GM10847 (cell line): ENCODE data around the gene AKAP13.

ENCODE experiments used
- POLR2A ChIP-seq: IDR thresholded peaks from 2 replicates; pipeline ENCODE4 v1.6.1; 2011; ENCODE audit not compliant: insufficient read length; ENCODE audit errors: extremely low read depth

Gene AKAP13

DNA sequence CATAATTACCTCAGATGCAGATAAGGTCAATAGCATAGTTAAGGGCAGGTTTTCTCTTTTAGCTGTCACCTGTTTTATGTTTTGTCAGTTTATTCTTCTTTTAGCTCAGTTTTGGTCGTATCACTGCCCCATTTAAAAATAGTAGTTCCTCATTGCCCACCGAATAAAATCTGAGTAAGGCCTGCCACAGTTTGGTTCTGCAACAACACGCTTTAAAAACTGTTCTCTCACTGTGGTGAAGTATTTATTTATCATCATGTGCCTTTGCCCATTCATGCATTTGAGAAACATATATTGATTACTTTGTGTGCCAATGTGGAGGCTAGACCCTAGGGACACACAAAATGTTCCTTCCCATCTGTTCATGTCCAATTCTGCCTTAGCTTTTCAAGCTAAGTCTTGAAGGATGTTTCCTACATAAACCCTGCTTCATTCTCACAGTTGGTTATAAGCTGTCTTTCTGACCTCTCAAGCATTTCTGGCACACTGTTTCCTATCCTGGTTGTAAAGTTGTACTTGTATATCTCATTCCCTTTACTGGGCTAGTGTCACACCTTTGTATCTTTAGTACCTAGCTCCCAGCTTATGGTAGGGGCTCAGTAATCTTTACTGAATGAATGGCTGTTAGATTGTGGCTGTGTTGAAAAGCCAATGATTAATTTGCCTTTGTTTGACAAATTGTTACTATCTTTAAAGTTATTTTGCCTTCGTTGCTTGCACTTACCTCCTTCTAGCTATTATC, 23.9 kb downstream of the AKAP13 start:
- no peak for TF ChIP-seq POLR2A

DNA sequence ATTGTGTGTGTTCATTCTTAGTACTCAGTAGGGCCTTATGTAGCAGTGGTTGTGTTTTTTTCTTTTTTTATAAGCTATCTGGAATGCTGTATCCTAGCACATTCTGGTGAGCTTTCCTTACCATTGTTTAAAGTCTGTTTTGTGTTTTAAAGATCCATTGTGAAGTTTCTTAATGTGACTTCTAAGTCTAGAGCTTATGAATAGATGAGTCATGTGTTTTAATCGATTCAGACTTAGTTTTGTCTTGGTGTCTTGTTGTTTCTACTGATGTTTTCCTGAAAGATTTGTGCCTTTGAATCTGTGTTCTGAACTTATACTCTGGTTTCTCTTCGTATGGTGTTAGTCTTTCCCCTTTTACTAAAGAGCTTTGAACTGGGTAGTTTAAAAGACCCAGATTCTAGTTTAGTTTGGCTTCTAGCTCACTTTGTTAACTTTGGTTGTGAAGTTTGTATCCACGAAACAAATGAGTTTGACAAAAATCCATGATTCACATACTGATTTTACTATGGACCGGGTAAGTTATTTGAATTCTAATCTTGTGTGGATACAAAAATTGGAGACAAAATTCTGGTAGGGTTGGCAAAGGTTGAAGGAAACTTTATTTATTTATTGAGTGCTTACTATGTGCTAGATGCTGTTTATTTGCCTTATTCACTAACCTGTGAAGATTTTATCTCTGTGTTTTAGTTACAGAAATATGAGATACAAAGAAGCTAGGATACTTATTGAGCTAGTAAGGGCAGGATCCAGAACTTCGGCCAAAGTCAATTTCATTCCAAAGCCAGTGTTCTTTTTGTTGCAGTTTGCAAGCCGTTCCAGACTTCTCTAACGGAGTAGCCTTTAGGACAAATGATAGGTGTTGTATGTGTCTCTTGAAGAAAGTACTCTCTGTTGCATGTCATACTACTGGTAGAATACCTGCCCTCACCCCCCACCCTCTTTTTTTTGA, 24.8 kb downstream of the AKAP13 start:
- no peak for TF ChIP-seq POLR2A

- TF ChIP-seq POLR2A = no peak
Measured at GRCh38 chr15:85406916-85407315, 26.5 kb downstream of the AKAP13 start.

GRCh38 chr15:85407421-85408269, 27.2 kb downstream of the AKAP13 start:
- no peak for TF ChIP-seq POLR2A

DNA sequence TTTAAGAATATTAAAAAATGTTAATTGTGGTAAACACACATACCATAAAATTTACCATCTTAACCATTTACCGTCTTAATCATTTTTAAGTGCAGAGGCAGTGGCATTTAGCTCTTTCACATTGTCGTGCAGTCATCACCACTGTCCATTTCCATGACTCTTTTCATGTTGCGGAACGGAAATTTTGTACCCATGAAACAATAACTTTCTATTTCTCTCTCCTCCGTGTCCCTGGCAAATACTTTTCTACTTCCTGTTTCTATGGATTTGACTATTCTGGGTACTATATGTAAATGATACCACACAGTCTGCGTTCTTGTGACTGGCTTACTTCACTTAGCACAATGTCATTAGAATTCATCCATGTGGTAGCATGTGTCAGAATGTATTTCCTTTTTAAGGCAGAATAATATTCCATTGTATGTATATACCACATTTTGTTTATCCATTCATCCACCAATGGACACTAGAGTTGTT, 27.9 kb downstream of the AKAP13 start:
- no peak for TF ChIP-seq POLR2A

DNA sequence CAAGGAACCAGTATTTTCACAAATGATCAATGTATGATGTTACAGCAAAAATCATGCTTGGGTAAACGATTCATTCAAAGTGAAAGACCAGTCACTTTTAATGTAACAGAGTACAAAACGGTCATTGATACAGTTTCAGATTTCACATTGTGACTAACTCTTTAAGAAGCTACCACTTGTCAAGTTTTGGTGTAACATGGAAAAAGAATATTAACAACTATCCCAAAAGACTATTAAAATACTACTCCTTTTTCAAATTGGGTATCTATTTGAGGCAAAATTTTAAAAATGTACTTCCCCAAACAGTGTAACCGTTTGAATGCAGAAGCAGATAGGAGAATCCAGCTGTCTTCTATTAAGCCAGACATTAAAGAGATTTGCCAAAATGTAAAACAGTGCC, 31.7 kb downstream of the AKAP13 start:
- TF ChIP-seq POLR2A = no peak

- no peak for TF ChIP-seq POLR2A
Measured at GRCh38 chr15:85412956-85413854, 32.8 kb downstream of the AKAP13 start.

DNA sequence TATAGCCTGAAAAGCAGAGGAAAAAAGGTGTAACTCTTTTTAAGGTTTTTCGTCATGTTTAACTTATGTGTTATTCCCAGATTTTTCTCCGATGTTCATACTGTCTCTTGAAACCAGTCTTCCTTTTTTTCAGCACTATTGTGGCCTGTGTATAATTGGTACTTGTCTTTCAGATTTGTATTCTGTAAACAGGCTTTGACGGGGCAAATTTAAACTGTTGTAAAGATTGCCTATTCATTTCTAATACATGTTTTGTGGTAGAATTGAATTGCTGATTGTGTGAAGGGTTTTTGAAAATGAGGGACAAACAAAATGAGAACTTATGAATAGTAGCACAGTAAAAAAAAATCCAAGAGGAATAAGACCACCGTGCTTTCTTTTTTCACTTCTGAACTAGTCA, 33.6 kb downstream of the AKAP13 start:
- no peak for TF ChIP-seq POLR2A

GRCh38 chr15:85414495-85414894, 34.1 kb downstream of the AKAP13 start:
- no peak for TF ChIP-seq POLR2A

GRCh38 chr15:85414991-85415390, 34.6 kb downstream of the AKAP13 start:
- no peak for TF ChIP-seq POLR2A

DNA sequence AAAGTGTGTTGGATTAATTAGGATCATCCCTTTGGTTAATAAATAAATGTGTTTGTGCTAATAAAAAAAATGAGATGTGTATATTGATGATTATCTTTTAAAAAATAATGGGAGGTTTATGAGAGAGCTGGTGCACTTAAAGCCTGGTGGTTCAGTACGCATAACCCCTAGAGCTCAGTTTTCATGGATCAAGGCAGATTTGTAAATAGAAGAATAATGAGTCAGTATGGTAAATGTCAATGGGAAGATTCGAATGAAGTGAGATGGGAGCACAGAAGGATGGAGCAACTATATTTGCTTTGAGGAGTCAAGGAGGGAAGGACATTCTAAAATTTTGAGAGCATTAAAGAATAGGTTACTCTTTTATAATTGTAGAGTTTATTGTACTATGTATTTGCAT, 35.4 kb downstream of the AKAP13 start:
- TF ChIP-seq POLR2A = no peak

GRCh38 chr15:85417276-85417675, 36.9 kb downstream of the AKAP13 start:
- no peak for TF ChIP-seq POLR2A

GRCh38 chr15:85419161-85419560, 38.8 kb downstream of the AKAP13 start:
- no peak for TF ChIP-seq POLR2A
